HG03565 (cell line): ENCODE data around the gene MGMT.

ENCODE experiments used
- ATAC-seq: cut with Tn5 transposase; IDR thresholded peaks from one replicate; pipeline ENCODE4 v1.9.1; 2021; ENCODE audit warnings: mild to moderate bottlenecking, moderate library complexity; ENCODE audit not compliant: unreplicated experiment

Gene MGMT

GRCh38 chr10:129704786-129705525 is 237.9 kb downstream of the MGMT start:
- no peak for ATAC-seq

DNA sequence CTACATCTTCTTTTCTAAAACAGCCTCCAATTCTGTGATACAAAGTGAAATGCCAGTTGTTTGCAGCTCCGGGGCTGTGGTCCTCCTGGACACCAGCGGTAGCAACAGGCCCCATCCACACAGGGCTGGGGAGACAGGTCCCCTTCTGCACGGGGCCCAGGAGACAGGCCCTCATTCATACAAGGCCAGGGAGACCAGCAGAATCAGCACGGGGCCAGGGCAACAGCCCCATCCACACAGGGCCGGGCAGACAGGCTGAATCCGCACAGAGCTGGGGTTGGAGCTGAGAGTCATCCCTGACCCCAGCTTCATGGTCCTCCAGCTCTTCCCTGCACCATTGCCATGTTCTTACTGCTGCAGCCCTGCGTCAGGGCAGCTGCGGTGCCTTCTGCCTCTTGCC is 238.6 kb downstream of the MGMT start:
- no peak for ATAC-seq

GRCh38 chr10:129706081-129706480 is 239.0 kb downstream of the MGMT start:
- no peak for ATAC-seq

- ATAC-seq, result no peak
Measured at GRCh38 chr10:129706523-129706922, 239.5 kb downstream of the MGMT start.

- no peak for ATAC-seq
Measured at GRCh38 chr10:129707406-129708388, 240.7 kb downstream of the MGMT start.

GRCh38 chr10:129709101-129709500 is 242.1 kb downstream of the MGMT start:
- ATAC-seq, result no peak

DNA sequence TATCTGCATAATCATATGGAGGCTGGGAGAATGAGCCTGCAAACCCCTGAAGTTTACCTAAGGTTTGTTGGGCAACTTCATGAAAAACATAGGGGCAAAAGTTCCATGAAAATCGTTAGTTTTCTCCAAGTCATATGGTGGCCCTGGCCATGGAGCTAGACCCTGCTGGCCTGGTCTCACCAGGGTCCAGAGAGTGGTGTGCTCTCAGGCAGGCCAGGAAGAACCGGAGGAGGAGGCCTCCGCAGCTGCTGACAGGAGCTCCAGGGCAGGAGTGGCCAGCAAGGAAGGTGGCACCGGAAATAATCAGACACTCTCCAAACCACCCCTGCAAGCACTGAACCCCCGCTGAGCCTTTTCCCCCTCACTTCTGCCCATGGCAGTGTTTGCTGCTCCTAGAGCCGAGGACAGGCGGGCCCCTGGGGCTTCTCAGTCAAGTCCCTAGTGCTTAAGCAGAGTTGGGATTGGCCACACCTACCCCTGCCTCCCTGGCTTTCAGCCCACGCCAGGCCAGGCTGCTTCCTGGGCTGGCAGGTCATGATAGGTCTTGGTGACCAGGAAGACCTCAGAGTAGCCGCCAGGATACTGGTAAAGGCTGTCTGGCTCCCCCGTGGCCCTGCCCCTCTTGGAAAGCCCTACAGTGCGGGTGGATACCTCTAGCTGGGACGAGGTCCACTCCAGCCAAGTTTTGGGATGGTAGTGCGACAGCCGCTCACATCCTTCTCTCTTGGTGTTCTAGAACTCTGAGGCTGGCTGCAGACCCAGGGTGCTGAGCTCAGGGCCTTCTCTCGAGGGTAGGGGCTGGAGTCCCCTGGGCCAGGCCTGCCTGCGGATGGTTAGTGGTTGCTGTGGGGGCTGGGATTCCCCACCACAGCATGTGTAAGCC is 242.8 kb downstream of the MGMT start:
- ATAC-seq, result no peak

- ATAC-seq, result no peak
Measured at GRCh38 chr10:129710510-129710847, 243.4 kb downstream of the MGMT start.

DNA sequence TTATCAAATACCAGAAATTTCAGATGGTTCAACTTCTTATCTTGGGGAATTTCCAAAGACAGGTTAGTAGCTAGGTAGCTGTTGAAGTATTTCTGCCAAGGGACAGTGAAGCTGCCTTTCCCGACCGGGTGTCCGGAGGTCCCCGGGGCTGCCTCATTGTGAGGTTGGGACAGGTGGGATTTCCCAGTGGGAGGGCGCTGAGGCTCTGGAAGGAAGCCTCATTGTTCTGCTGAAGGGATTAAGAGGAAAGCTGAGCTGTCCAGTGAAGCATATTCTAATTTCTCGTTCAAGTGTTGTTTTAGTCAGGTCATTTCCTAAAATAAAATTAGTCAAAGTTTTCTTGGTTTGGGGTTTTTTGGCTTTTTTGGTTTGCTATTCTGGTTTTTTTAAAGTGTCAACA is 244.2 kb downstream of the MGMT start:
- no peak for ATAC-seq

DNA sequence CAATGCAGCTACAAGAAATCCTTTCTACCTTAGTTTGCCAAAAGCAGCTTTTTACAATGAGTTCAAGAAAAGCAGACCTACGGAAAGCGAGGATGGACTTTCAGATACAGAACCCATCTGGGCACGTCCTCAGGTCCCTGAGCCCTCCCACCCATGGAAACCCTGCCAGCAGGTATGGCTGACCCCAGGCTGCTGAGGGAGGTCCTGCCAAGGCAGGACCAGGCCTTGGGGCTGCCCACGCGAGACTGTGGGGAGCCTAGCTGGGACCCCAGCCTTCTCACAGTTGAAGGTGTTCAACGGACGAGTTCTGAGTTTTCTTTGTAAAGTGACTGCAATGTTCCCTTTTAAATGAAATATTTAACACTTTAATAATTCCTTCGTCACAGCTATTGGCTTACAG is 245.0 kb downstream of the MGMT start:
- ATAC-seq, result no peak

DNA sequence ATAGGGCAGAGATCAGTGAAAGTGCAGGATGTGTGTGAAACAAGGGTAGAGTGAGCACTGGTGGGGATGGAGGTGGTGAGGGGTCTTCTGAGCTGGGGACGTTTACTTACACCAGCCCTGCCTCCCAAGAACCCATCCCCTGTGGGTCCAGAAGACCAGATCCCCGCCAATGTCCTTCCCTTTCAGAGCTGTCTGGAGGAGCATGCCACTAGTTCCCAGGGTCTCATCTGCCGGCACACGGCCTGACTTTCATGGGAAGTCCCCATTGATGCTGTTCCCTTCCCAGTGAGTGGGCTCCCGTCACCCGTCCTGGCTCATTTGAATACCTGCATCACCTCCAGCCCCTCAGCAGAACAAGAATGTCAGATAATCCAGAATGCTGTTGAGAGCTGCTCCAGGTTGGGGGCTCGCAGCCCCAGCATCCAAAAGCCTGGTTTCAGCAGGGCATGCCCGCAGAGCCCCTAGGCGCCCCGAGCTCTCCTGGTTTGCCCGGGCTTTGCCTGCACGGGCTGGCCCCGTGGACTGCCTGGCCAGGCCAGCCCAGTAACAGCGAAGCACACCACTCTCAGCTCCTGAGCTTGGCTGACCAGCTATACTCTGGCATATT is 246.7 kb downstream of the MGMT start:
- ATAC-seq, result no peak

GRCh38 chr10:129715805-129716204 is 248.8 kb downstream of the MGMT start:
- no peak for ATAC-seq

- no peak for ATAC-seq
Measured at GRCh38 chr10:129716211-129716681, 249.2 kb downstream of the MGMT start.

GRCh38 chr10:129716881-129717280 is 249.8 kb downstream of the MGMT start:
- ATAC-seq, result no peak

DNA sequence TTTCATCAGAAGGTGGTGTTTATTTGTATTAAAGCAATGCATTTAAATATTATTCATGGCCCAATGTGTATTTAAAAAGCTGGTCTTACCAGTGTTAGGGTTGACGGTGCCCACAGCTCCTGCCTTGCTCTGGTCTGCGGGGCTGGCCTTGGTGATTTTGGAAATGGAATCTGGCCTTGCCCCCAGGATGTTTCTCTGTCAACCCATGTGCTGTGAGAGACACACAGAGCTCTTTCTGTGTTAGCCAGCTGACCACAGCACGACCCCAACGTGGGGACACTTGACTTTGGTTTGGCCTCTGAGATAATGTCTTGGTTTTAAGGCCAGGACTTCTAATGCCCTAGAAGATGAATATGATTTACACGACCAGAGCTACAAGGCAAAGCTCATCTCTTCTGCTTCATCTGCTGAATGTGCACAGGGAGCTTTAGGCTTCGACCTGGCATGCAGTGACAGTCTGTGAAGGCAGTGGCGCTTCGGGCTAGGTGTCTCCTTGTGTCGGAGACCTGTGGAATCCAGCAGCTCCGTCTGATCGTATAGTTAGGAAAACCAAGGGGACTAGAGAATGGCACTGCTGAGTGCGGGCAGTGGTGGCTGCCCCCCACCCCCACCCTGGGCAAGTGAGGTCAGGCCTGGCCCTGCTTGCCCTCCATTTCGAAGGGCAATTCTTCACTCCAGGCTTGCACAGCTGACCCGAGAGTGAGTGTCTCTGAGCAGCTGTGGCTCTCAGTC is 250.9 kb downstream of the MGMT start:
- ATAC-seq, result no peak

DNA sequence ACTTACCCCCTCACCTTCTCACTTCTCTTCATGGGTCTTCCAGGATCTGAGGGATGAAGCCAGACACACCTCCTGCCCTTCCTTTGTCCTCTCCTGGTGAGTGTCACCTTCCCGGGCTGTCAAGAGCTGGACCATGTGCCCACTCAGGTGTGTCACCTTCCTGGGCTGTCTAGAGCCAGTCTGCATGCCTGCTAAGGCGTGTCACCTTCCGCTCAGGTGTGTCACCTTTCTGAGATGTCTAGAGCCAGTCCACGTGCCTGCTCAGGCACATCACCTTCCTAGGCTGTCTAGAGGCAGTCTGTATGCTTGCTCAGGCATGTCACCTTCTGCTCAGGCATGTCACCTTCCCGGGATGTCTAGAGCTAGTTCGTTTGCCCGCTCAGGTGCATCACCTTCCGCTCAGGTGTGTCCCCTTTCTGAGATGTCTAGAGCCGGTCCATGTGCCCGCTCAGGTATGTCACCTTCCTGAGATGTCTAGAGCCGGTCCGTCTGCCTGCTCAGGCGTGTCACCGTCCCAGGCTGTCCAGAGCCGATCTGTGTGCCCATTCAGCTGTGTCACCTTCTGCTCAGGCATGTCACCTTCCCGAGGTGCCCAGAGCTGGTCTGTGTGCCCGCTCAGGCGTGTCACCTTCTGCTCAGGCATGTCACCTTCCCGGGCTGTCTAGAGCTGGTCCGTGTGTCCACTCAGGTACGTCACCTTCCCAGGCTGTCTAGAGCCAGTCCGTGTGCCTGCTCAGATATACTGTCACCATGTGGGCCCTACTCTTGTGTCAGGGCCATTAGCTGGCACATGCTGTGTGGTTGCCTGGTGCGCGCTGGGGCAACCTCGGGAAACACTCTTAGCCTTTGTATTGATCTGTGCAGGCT is 251.7 kb downstream of the MGMT start:
- no peak for ATAC-seq

DNA sequence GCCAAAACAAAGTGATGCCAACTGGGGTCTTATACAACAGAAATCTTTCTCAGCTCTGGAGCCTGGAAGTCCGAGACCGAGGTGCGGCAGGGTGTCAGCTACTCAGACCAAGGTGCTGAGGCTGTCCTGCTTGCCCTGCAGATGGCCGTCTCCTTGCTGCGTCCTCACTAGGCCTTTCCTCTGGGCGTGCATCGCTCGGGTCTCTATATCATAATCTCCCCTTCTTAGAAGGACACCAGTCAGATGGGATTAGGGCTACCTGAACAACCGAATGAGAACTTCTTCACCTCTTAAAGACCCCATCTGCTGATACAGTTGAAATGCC is 252.3 kb downstream of the MGMT start:
- no peak for ATAC-seq

DNA sequence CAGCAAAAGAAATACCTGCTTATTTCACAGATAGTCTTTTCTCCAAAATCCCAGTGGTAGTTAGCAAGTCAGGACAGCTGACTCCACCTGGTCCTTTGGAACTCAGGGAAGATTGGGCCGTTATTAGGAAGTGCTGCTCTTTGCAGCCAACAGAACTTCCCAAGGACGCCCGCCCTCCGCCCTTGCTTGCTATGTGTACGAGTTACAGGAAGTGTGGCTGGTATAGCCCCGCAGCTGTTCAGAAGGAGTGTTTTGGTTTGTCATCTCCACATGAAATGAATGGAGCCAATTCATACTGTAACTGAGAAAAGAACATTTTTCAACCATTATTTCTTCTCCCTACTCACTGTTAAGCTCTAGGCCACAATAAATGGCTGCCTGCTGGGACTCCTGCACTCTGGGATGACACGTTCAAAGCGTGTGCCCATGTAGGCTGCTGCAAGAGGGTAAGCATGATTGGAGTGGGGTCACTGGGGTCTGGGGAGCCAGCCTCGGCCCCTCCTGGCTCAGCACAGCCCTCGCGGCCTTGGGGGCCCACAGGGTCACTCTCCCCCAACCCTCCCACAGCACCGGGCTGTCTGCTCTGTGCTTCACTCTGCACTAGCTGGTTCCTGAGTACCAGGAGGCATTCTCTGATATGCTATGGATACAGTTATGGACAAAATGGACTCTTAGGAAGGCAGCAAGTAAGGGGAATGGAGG is 253.0 kb downstream of the MGMT start:
- ATAC-seq, result no peak

DNA sequence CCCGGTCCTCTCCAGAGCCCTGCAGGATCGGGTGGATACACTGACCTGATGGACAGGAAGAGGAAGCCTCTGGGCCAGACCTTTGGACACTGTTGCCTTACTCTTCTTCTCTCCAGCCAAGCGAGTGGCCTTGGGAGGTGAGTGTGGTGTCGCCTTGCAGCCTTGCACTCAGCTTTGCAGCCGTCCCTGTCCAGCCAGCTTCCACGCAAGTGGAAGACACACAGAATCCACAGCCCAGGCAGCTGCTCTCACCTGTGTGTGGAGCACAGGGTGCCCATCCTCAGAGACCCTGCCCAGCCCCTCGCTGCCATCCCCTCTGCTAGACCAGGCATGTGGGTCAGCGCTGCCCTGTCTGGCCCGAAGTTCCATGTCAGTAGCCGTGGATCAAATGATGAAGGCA is 258.0 kb downstream of the MGMT start:
- ATAC-seq, result no peak
